Gastrocnemius medialis (tissue), 4 donors: ENCODE measurements around the gene GRIN2A. TPM values are rescaled to one million over a fixed set of nuclear protein-coding genes. Genes with fewer than 3 reads are reported as not detected.

ENCODE experiments used
- ATAC-seq, 2 donors: fragments of 150-250 bp; one replicate each; pipeline ENCODE4 v1.9.1; 2016
- DNase-seq, 2 donors: peaks; one replicate each; pipeline ENCODE4 v3.0.0-alpha.2; 2019
- H3K27ac ChIP-seq, 4 donors: fragments of 200-600 bp; sonication (generic); 1 replicate in 1 of 4; 2 replicates in 3 of 4; pipeline ENCODE4 v1.5.1; 2016 to 2018; ENCODE audit warnings: mild to moderate bottlenecking in 2 of 4, moderate library complexity in 1 of 4
- H3K27me3 ChIP-seq, 3 donors: fragments of 200-600 bp; sonication (generic) in 2 of 3; 1 replicate in 1 of 3; 2 replicates in 2 of 3; pipeline versions ENCODE4 v1.5.1 to v1.6.0; 2016 to 2019; ENCODE audit warnings: mild to moderate bottlenecking in 1 of 3, moderate library complexity in 1 of 3
- H3K36me3 ChIP-seq, 2 donors: fragments of 200-600 bp; sonication (generic) in 1 of 2; one replicate each; pipeline ENCODE4 v1.5.1; 2017 to 2018
- H3K4me1 ChIP-seq, 2 donors: fragments of 200-600 bp; sonication (generic) in 1 of 2; one replicate each; pipeline ENCODE4 v1.5.1; 2016 to 2017; ENCODE audit warnings: mild to moderate bottlenecking in 2 of 2
- H3K4me3 ChIP-seq, 4 donors: fragments of 200-600 bp; sonication (generic) in 3 of 4; 1 replicate in 1 of 4; 2 replicates in 3 of 4; pipeline ENCODE4 v1.5.1; 2016 to 2019; ENCODE audit warnings: mild to moderate bottlenecking in 2 of 4
- H3K9me3 ChIP-seq, 3 donors: fragments of 200-600 bp; sonication (generic) in 2 of 3; 1 replicate in 1 of 3; 2 replicates in 2 of 3; pipeline ENCODE4 v1.5.1; 2016 to 2019
- POLR2A ChIP-seq, 2 donors: fragments of 450-650 bp; IDR thresholded peaks; one replicate each; pipeline ENCODE4 v1.6.1; 2017; ENCODE audit warnings: antibody characterized with exemption in 2 of 2, mild to moderate bottlenecking in 2 of 2, moderate library complexity in 2 of 2
- in situ Hi-C, 4 donors: fragments of 200-750 bp; cut with MboI; loops; one replicate each; pipeline versions ENCODE4 v1.15.0 to v1.8.0; 2017; ENCODE audit warnings: low sequenced_read_pairs in 4 of 4
- intact Hi-C: fragments of 100-400 bp; cut with DNase I; formaldehyde crosslinking; loops from one replicate; pipeline ENCODE4 v1.15.1; 2023; ENCODE audit warnings: low total_unique reads
- total RNA-seq, 4 donors: library from RNA; depleted of rRNA; stranded (reverse); fragments of >200 nt; gene quantifications; one replicate each; pipeline versions ENCODE4 v1.1.0 to v1.2.3, GENCODE V29; 2016
- TF ChIP-seq, protein P1 (sequence below), 5 experiments: fragments of 450-650 bp in 3 of 5; fragments of 200-600 bp in 2 of 5; sonication (generic) in 2 of 5; IDR thresholded peaks in 4 of 5; conservative IDR thresholded peaks in 1 of 5; 1 replicate in 4 of 5; 2 replicates in 1 of 5; pipeline ENCODE4 v1.5.1; 2016 to 2019; ENCODE audit warnings: antibody characterized with exemption in 5 of 5, mild to moderate bottlenecking in 3 of 5, moderate library complexity in 3 of 5

The GRIN2A gene
- total RNA-seq, 4 donors from 2014 or later, result 0.13 to 0.87 TPM; not detected in 2

GRCh38 chr16:10153985-10154384, 28.2 kb downstream of the GRIN2A start:
- TF ChIP-seq, protein P1, sequence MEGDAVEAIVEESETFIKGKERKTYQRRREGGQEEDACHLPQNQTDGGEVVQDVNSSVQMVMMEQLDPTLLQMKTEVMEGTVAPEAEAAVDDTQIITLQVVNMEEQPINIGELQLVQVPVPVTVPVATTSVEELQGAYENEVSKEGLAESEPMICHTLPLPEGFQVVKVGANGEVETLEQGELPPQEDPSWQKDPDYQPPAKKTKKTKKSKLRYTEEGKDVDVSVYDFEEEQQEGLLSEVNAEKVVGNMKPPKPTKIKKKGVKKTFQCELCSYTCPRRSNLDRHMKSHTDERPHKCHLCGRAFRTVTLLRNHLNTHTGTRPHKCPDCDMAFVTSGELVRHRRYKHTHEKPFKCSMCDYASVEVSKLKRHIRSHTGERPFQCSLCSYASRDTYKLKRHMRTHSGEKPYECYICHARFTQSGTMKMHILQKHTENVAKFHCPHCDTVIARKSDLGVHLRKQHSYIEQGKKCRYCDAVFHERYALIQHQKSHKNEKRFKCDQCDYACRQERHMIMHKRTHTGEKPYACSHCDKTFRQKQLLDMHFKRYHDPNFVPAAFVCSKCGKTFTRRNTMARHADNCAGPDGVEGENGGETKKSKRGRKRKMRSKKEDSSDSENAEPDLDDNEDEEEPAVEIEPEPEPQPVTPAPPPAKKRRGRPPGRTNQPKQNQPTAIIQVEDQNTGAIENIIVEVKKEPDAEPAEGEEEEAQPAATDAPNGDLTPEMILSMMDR (IDR thresholded peaks at IDR 0.05 in 4 of 5, conservative IDR thresholded peaks at IDR 0.05 in 1 of 5), result no peak
- no peak for TF ChIP-seq POLR2A (IDR thresholded peaks at IDR 0.05)
- Histone ChIP-seq H3K36me3 (no peaks in the 10 kb centered on the region), H3K27ac (no peak overlapping the region), H3K4me1 (no peaks in the 10 kb centered on the region), H3K9me3 (no peaks in the 10 kb centered on the region), H3K4me3 (no peak overlapping the region), H3K27me3 (no peaks in the 10 kb centered on the region)
- in situ Hi-C loops, result loop anchor here in 1 of 4 donors (25.0 kb wide), 1 partner anchor 892 kb away; no protein-coding TSS in a partner anchor
- ATAC-seq (no peak), DNase-seq (no peak)
- intact Hi-C loops, result no loop called here

DNA sequence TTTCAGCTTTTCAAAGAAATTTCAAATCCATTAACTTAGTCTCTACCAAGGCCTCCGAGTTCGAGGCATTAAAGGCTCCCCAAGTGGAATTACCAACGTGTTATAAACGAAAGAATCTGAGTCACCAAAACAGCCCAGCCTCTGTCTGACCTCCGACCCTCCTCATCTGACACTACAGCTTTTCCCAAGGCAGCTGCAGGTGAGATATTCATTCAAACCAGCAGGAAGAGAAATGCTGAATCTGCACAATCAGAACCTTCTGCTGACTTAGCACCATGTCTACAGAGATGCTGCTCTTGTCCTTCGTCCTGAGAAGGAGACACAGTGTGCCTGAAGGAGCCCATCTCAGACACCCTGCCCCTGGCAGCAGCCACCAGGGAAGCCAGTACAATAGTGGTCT, 30.5 kb downstream of the GRIN2A start:
- no peak overlapping the region for H3K4me3 ChIP-seq
- ATAC-seq (no peak), DNase-seq (no peak)
- no peaks in the 10 kb centered on the region for H3K4me1 ChIP-seq
- intact Hi-C loops, result no loop called here
- H3K9me3 ChIP-seq, result no peaks in the 10 kb centered on the region
- no peak for TF ChIP-seq POLR2A (IDR thresholded peaks at IDR 0.05)
- TF ChIP-seq, protein P1 (IDR thresholded peaks at IDR 0.05 in 4 of 5, conservative IDR thresholded peaks at IDR 0.05 in 1 of 5), result no peak
- H3K27ac ChIP-seq, result no peak overlapping the region
- in situ Hi-C loops, result loop anchor here in 1 of 4 donors (25.0 kb wide), 1 partner anchor 889 kb away; no protein-coding TSS in a partner anchor
- no peaks in the 10 kb centered on the region for H3K36me3 ChIP-seq
- no peaks in the 10 kb centered on the region for H3K27me3 ChIP-seq

GRCh38 chr16:10150906-10151305, 31.3 kb downstream of the GRIN2A start:
- in situ Hi-C loops, result loop anchor here in 1 of 4 donors (25.0 kb wide), 1 partner anchor 889 kb away; no protein-coding TSS in a partner anchor

DNA sequence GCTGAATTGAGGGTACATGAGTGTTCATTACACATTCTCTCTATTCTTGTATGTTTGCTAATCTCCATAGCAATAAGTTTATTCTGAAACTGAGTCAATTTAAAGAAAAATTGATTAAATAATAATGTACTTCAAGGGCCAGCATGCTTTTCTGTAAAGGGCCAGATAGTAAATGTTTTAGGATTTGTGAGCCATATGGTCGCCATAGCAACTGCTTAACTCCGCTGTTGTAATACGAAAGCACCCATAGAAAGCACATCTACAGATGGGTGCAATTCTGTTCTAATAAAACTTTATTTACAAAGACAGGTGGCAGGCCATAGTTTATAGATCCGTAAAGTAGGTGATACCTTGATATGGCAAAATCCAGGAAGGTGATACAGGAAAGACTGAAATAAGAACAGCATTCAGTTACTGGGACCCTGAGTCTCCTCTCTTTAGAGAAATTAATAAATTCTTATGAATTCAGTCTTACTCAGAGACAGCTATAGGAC, 36.6 kb downstream of the GRIN2A start:
- Histone ChIP-seq H3K36me3 (no peaks in the 10 kb centered on the region), H3K27me3 (no peaks in the 10 kb centered on the region), H3K27ac (no peak overlapping the region), H3K4me3 (no peak overlapping the region), H3K4me1 (no peaks in the 10 kb centered on the region), H3K9me3 (no peaks in the 10 kb centered on the region)
- no peak for ATAC-seq
- intact Hi-C loops, result no loop called here
- in situ Hi-C loops, result loop anchor here in 1 of 4 donors (25.0 kb wide), 1 partner anchor 92 kb away; no protein-coding TSS in a partner anchor
- TF ChIP-seq POLR2A (IDR thresholded peaks at IDR 0.05), result no peak
- DNase-seq, result no peak

More at GRCh38 chr16:10150906-10151305, 31.3 kb downstream of the GRIN2A start:
- H3K27me3 ChIP-seq, result no peaks in the 10 kb centered on the region
- no peak overlapping the region for H3K27ac ChIP-seq
- DNase-seq (no peak), ATAC-seq (no peak)
- intact Hi-C loops, result no loop called here
- no peaks in the 10 kb centered on the region for H3K9me3 ChIP-seq
- H3K4me3 ChIP-seq, result no peak overlapping the region
- TF ChIP-seq POLR2A (IDR thresholded peaks at IDR 0.05), result no peak
- TF ChIP-seq, protein P1 (IDR thresholded peaks at IDR 0.05 in 4 of 5, conservative IDR thresholded peaks at IDR 0.05 in 1 of 5), result no peak
- no peaks in the 10 kb centered on the region for H3K36me3 ChIP-seq
- H3K4me1 ChIP-seq, result no peaks in the 10 kb centered on the region

GRCh38 chr16:10141671-10142070, 40.6 kb downstream of the GRIN2A start:
- no peak for ATAC-seq
- H3K27ac ChIP-seq, result no peak overlapping the region
- H3K4me3 ChIP-seq, result no peak overlapping the region
- in situ Hi-C loops (loop anchor here in 1 of 4 donors (25.0 kb wide), 1 partner anchor 96 kb away; no protein-coding TSS in a partner anchor), intact Hi-C loops (no loop called here)
- H3K4me1 ChIP-seq, result no peaks in the 10 kb centered on the region
- no peaks in the 10 kb centered on the region for H3K27me3 ChIP-seq
- DNase-seq, result no peak
- TF ChIP-seq, protein P1 (IDR thresholded peaks at IDR 0.05 in 4 of 5, conservative IDR thresholded peaks at IDR 0.05 in 1 of 5), result no peak
- no peaks in the 10 kb centered on the region for H3K36me3 ChIP-seq
- H3K9me3 ChIP-seq, result no peaks in the 10 kb centered on the region
